Measurements from ENCODE around the gene RPL7L1.
"Not testable (repeated sequence)": the region's sequence is repeated elsewhere in the genome, so short reads cannot be mapped to it uniquely, and the experiment has no call there.

Gene RPL7L1

DNA sequence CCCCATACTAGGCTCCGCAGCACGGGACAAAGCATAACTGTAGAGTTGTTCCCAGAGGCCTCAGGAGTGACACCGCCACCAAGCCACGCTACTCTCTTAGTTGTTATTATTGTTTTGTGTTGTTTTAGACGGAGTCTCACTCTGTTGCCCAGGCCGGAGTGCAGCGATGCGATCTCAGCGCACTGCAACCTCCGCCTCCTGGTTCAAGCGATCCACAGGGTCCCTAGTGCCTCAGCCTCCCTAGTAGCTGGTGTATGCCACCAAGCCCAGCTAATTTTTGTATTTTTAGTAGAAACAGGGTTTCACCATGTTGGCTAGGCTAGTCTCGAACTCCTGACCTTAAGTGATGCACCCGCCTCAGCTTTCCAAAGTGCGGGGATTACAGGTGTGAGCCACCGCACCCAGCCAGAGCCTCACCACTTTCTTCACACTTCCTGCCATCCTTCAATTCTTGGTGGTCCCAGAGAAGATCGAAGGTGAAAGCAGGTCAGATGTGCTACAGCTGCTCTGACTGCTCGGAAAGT is 11.8 kb downstream of the RPL7L1 start:
- no peak for DNase-seq (ENCODE audit: low spot score)

DNA sequence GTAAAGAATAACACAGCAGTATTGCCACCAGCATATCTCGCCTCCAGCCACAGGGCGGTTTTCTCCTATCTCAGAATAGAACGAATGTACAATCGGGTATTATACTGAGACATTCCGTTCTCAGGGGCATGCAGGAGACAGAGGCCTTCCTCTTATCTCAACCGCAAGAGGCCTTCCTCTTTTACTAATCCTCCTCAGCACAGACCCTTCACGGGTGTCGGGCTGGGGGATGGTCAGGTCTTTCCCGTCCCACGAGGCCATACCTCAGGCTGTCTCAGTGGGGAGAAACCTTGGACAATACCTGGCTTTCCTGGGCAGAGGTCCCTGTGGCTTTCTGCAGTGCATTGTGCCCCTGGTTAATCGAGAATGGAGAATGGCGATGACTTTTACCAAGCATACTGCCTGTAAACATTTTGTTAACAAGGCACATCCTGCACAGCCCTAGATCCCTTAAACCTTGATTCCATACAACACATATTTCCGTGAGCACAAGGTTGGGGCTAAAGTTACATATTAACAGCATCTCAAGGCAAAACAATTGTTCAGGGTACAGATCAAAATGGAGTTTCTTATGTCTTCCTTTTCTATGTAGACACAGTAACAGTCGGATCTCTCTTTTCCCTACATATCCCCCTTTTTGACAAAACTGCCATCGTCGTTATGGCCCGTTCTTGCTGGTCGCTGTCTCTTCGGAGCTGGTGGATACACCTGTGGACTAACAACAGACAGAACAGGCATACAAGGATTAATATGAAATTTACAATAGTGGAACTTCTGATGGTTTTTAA is 14.8 kb downstream of the RPL7L1 start:
- DNase-seq (ENCODE audit: low spot score) = not testable (repeated sequence)

DNA sequence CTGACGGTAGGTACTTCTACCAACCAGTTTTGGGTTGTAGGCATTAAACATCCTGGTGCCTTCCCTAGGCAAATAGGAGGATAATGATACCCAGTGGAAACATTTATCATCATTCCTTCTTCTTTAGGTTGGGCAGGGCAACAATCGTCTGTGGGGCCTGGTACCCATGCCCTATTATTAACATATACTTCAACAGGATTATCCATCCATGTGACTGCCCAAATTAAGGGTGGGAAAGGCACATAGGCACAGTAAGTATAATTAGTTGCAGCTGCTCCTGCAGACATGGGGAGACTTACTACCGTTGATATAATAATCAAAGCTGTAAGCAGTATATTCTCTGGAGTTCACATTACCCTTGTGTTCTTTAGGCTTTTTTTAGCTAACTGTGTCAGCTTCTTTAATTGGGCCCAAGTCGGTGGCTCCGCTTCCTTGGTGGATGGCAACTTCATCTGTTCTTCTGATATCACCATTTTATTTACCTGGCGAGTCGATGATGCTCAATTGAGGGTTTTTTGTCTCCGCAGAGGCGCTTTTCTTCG is 16.8 kb downstream of the RPL7L1 start:
- DNase-seq (ENCODE audit: low spot score) = no peak

DNA sequence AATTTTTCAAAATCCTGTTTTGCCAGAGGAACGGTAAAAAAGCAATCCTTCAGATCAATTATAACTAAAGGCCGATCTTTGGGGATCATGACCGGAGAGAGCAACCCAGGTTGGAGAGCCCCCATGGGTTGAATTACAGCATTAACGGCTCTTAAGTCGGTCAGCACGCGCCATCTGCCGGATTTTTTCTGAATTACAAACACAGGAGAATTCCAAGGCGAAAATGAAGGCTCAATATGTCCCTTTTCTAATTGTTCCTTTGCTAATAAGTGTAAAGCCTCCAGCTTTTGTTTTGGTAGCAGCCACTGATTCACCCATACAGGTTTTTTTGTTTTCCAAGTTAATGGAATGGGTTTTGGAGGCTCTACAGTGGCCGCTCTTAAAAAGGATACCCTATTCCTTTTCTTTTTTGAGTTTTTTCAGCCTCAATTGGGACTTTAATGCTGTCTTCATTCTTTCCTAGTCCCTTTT is 19.5 kb downstream of the RPL7L1 start:
- peak; percentile 68 for DNase-seq (ENCODE audit: low spot score)

DNA sequence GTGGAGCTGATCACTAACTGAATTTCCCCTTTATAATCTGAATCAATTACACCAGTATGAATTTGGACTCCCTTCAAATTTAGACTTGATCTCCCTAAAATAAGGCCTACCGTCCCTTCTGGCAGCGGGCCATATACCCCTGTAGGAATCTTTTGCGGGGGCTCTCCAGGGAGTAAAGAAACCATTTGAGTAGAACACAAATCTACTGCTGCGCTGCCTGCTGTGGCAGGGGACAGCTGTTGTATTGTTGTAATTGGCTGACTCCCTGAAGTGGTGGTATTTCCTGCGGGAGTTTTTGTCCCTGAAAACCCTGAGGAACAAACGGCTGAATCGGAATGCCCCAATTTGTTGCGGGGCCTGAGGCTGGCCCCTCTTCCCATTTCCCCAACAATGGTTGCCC is 20.5 kb downstream of the RPL7L1 start:
- DNase-seq (ENCODE audit: low spot score) = no peak

DNA sequence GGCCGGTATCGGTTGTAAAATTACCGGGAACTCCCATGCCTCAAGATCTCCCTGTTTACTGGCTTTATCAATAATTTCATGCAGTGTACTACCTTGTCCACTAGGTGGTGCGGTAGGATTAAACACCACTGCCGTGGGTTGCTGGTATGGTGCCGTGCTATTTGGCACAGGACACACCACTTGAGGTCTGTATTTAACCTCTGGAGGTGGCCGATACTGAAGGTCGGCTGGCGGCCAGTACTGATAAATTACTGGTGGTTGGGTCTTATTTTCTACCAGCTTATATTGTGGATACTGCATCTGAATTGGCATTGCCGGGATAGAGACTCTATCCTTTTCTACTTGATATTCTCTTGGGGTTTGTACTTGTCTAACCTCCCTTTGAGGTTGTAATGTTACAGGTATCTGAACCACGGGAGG is 22.1 kb downstream of the RPL7L1 start:
- DNase-seq (ENCODE audit: low spot score) = peak; percentile 80

DNA sequence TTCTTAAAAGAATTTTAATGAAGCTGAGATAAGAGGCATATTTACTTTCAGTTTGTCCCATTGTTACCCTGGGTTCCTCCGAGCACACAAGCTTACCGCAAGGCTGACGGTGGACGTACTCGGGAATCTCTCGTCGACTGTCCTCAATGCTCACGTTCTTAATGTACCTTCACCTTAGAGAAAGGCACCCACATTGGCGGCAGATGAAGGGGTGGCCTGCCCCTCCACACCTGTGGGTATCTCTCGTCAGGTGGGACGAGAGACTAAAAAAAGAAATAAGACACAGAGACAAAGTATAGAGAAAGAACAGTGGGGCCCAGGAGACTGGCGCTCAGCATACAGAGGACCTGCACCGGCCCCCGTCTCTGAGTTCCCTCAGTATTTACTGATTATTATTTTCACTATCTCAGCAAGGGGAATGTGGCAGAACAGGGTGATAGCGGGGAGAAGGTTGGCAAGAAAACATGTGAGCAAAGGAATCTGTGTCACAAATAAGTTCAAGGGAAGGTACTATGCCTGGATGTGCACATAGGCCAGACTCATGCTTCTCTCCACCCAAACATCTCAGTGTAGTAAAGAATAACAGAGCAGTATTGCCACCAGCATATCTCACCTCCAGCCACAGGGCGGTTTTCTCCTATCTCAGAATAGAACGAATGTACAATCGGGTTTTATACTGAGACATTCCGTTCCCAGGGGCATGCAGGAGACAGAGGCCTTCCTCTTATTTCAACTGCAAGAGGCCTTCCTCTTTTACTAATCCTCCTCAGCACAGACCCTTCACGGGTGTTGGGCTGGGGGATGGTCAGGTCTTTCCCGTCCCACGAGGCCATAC is 23.2 kb downstream of the RPL7L1 start:
- not testable (repeated sequence) for DNase-seq (ENCODE audit: low spot score)

DNA sequence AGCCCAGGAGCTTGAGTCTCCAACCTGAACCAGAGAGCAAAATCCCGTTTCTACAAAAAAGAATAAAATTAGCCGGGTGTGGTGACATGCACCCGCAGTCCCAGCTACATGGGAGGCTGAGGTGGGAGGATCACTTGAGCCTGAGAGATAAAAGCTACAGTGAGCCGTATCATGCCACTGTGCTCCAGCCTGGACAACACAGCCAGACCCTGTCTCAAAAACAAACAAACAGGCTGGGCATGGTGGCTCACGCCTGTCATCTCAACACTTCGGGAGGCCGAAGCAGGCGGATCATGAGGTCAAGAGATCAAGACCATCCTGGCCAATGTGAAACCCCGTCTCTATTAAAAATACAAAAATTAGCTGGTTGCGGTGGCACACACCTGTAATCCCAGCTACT is 25.1 kb downstream of the RPL7L1 start:
- DNase-seq (ENCODE audit: low spot score) = no peak

DNA sequence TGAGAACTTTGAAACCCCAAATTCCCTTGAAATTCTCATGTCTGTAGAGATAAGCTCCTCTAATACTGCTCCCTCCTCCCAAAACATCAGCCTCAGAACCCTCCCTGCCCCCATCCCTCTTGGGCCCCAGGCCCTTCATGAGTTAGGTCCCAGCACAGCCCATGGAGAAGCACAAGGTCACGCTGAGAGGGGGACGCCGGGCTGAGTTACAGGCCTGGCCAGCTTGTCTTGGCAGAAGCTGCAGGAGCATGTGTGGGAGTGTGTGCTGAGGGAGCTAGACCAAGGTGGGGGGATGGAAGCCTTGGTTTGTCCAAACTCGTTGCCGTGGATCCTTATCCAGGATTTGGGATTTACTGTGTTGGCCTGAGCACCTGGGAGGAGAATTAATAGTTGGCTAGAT is 27.9 kb downstream of the RPL7L1 start:
- DNase-seq (ENCODE audit: low spot score) = no peak

DNA sequence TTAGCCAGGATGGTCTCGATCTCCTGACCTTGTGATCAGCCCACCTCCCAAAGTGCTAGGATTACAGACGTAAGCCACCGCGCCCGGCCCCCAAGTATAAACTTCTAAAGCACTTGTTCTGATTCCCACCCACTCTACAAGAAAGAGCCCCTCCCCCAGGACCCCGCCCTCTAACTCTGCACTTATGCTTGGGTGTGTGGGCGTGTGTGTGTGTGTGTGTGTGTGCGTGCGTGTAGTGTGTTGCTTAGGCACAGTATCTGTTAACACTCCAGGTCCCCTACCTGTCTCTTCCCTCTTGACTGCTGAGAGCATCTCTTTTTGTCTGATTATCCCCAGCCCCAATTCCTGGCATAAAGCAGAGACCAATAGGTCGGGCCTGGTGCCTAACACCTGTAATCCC is 30.4 kb downstream of the RPL7L1 start:
- DNase-seq (ENCODE audit: low spot score) = no peak

DNA sequence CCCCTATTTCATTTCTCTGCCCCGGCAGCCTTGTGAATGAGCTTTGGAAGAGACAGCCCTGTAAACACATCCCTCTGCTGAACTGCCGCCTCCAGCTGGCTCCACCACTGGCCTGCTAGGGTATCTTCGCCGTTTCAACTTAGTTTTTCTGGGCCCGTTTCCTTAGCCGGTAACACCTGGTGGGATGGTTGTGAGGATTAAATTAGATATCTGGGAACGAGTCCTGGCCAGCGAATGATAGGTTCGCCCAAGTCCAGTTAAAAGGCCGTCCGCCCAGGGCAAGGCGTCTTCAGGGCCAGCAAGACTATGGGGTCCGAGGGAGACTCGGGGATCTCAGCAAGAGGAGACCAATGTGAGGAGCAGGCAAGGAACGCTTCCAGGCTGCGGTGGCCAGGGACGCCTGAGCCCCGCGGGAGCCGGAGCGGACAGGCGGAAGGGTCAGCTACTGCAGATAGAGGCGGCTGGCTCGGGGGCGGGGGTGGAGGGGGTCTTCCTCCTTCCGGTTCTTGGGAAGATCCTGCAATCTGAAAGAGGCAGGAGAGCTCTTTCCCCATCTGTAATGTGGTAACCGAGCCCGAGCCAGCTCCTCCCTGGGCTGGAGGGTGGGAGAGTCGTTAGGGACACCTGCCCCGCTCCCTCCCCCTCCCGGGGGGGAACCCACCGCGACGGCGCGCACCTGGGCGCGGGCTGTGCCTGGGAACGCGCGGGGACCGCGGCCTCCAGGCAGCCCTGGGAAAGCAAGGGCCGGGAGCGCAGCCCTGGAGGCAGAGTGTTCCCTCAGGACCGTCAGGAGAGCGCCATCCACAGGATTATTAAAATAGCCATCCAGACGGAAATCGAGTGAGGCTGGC is 32.0 kb downstream of the RPL7L1 start:
- peak; percentile 82 for DNase-seq (ENCODE audit: low spot score)

DNA sequence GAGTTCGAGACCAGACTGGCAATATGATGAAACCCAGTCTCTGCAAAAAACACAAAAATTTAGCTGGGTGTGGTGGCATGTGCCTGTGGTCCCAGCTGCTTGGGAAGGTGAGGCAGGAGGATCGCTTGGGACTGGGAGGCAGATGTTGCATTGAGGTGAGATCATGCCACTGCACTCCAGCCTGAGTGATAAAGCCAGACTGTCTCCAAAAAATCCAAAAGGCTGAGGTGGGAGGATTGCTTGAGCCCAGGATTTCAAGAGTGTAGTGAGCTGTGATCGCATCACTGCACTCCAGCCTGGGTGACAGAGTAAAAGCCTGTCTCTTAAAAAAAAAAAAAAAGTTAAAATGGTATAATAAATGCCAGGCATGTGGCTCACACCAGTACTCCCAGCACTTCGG is 35.1 kb downstream of the RPL7L1 start:
- DNase-seq (ENCODE audit: low spot score) = no peak

DNA sequence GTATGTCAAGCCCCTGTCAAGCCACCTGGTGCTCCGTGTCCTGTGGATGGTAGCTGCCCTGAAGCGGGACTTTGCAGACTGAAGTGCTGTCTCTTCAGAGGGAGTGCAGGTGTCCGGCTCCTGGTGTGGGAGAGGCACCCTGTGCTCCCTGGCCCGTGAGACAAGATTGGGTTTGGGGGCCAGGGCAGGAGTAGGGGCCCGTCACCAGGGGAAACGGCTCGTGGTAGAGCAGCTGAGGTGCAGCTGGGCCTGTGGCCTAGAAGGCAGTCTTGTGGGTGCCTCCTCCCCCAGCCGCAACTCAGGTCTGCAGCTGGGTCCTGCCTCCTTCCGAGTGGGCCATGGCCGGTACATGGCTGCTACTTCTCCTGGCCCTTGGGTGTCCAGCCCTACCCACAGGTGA is 36.3 kb downstream of the RPL7L1 start, which contains the start of gene PTCRA:
Gene PTCRA, plus strand, starts transcription at position 322 of the 400 bp plus-strand sequence. Its CDS starts 17 bp downstream, at position 339.
- DNase-seq (ENCODE audit: low spot score) = no peak

DNA sequence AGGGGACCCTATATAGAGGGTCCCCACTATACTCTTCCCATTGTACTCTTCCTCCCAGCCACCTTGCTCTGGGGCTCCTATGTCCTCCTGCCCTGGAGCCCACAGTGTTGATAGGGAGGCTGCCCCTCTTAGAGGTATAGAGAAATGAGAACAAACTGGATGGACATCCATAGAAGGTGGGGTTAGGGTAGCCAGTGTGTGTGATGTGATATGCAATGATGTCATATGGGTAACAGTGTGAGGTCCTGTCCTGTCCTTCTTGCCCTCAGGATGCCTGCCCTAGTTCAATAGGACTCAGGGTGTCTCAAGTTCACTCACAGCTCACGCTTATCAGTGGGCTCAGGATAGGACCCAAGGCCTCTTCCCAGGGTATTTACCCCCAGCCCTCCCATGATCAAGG is 36.9 kb downstream of the RPL7L1 start:
- no peak for DNase-seq (ENCODE audit: low spot score)

DNA sequence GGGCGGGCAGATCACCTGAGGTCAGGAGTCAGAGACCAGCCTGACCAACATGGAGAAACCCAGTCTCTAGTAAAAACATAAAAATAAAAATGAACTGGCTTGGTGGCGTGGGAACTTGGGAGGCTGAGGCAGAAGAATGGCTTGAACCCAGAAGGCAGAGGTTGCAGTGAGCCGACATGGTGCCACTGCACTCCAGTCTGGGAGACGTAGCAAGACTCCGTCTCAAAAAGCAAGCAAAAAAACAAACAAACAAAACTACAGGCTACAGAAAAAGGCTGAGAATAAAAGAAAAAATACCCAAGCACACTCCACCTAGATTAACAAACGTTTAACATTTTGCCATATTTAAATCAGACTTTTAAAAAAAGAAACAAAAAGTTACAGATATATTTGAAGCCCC is 42.4 kb downstream of the RPL7L1 start:
- no peak for DNase-seq (ENCODE audit: low spot score)

DNA sequence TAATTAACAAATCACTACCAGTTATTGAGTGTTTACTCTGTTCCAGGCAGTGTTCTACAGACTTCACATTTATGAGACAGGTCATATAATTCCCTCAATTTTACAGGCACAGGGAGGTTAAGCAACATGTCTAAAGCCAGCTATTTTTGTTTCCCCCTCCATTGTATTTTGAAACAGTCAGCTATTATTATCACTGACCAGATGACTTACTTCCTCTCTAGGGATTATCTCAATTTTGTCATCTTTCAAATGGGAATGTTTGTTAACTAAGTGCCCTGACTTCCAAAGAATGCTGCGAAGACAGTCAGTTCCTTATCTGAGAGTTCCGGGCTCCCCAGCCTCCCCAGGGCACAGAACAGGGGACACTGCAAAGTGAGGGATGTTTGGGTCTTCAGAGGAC is 44.2 kb downstream of the RPL7L1 start:
- no peak for DNase-seq (ENCODE audit: low spot score)

DNA sequence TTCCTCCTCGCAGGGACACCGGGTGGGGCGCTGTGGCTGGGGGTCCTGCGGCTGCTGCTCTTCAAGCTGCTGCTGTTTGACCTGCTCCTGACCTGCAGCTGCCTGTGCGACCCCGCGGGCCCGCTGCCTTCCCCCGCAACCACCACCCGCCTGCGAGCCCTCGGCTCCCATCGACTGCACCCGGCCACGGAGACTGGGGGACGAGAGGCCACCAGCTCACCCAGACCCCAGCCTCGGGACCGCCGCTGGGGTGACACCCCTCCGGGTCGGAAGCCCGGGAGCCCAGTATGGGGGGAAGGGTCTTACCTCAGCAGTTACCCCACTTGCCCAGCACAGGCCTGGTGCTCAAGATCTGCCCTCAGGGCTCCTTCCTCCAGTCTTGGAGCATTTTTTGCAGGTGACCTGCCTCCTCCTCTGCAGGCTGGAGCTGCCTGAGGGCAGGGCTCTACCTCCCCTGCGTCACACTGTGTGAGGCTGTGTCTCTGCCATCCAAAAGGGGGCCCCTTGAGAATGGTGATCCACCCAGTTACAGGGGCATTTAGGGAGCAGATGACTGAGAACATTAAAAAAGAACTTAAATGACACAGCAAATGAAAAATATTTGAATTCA is 45.9 kb downstream of the RPL7L1 start:
- no peak for DNase-seq (ENCODE audit: low spot score)

DNA sequence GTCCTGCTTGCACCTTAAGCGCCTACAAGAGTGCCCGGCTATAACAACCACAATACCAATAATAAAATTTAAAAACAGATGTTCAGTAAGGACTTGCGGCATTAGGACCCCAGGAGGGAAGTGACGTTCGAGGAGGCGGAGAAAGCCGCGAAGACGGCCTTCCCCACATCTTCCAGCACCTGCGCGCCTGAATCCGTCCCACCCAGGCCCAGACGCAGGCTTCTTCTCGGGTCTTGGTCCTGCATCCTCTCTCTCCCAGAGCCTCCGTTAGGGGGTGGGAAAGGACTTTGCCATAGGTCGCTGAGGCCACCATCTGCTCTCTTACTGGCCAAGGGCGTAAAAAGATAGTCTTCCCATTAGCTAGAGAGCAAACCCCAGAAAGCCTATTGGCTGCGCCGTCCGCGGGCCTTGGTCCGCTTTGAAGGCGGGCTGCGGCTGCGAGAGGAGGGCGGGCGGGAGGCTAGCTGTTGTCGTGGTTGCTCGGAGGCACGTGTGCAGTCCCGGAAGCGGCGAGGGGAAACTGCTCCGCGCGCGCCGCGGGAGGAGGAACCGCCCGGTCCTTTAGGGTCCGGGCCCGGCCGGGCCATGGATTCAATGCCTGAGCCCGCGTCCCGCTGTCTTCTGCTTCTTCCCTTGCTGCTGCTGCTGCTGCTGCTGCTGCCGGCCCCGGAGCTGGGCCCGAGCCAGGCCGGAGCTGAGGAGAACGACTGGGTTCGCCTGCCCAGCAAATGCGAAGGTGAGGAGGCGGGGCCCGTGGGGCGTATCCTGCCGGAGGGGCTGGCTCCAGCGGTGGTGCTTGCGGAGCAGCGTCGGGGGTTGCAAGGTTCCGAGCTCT is 49.8 kb downstream of the RPL7L1 start, which contains the start of gene CNPY3:
Gene CNPY3, plus strand, starts transcription at position 495 of the 835 bp plus-strand sequence. Its CDS starts 91 bp downstream, at position 586.
- peak; percentile 97 for DNase-seq (ENCODE audit: low spot score)

DNA sequence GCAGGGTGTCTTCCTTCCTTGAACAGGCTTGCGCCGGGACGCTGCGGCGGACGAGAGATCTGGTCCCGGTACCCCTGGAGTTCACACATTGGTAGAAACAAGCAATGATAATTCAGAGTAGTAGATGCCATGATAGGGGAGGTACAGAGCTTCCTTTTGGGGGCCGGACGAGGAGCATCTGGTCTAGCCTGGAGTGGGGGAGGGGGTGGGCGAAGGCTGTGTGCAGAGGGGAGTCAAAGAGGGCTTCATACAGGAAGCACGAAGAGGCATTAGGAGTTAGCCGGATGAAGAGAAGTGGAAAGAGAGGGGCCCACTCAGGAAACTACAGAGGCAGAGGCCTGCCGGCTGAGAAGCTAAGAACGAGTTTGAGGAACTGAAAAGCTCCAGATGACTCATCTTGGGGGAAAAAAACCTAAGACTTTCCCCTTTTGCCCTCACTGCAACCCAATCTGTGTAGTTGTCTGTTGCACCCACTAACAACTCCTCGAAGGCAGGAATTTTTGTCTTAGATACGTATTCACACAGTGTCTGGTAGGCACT is 50.5 kb downstream of the RPL7L1 start:
- DNase-seq (ENCODE audit: low spot score) = no peak

DNA sequence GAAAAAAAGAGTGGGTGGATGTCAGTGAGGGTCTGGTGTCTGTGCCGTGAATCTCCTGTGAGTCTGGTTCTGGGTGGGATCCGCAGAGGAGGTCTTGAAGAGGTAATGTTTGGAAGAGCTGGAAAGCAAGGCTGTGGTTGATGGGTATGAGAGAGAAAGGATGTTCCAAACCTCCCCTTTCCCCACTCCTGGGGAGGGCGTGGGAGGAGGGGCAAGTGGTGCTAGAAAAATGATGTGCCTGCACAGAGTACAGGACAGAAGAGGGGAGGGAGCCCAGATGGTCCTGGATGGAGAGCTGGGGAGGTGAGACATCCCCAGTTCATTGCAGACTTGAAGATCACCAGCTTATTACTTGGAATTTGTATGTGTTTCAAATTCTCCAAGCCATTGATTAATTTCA is 53.0 kb downstream of the RPL7L1 start:
- no peak for DNase-seq (ENCODE audit: low spot score)

Data from ecto neural progenitor cell (in vitro differentiated cells).